OCI-LY3 (cell line): ENCODE measurements around the gene SULT4A1.

Experiments
- CTCF ChIP-seq: fragments of 200-600, 300-600 bp; sonication (generic); IDR thresholded peaks from 2 replicates; pipeline ENCODE4 v1.5.1; 2014; ENCODE audit warnings: antibody characterized with exemption, low read length, low read depth
- EZH2phosphoT487 ChIP-seq: fragments of 200-600 bp; shearing (Covaris generic); IDR thresholded peaks from 2 replicates; pipeline ENCODE4 v1.6.1; 2018; ENCODE audit warnings: antibody characterized with exemption, mixed run types, low read depth

GRCh38 chr22:43817402-43817801, 44.9 kb downstream of the SULT4A1 start:
- TF ChIP-seq CTCF (no peak), EZH2phosphoT487 (no peak)
